Prostate gland (tissue), 2 donors: ENCODE data around the gene VAMP2.
"Not testable (repeated sequence)": the region's sequence is repeated elsewhere in the genome, so short reads cannot be mapped to it uniquely, and the experiment has no call there.

Experiments
- CTCF ChIP-seq, 4 experiments: fragments of 200-600 bp in 2 of 4; fragments of 450-650 bp in 2 of 4; sonication (generic) in 2 of 4; IDR thresholded peaks; 1 replicate in 3 of 4; 2 replicates in 1 of 4; pipeline ENCODE4 v1.5.1; 2016 to 2019; ENCODE audit warnings: antibody characterized with exemption in 4 of 4, mild to moderate bottlenecking in 2 of 4, moderate library complexity in 2 of 4
- POLR2AphosphoS5 ChIP-seq: sonication (generic); formaldehyde crosslinking; IDR thresholded peaks from one replicate; pipeline ENCODE4 v1.6.1; 2017; ENCODE audit warnings: antibody characterized with exemption

- not testable (repeated sequence) for TF ChIP-seq POLR2AphosphoS5; CTCF (IDR thresholded peaks at IDR 0.05)
These were observed 7.4 kb upstream of the VAMP2 start for GRCh38 chr17:8170186-8170585.
